ENCODE data around the gene KIAA0319L. TPM values are rescaled to one million over a fixed set of nuclear protein-coding genes. Genes with fewer than 3 reads are reported as not detected.

Gene KIAA0319L
- polyA plus RNA-seq, 2 of the 4 experiments (the other 2 are of a cell fraction), result 18.2 to 36.9 TPM

GRCh38 chr1:35533586-35533985 lies 23.6 kb downstream of the KIAA0319L start:
- DNase-seq (ENCODE audit: low read depth in 1 of 2, low spot score in 1 of 2) (no peak), ATAC-seq (no peak), FAIRE-seq (no peak)
- POLR2A ChIA-PET, result no interaction called here
- Histone ChIP-seq H3K4me2 (no peak overlapping the region), H3K27ac (no peak overlapping the region), H3K4me1 (no peaks in the 10 kb centered on the region), H3K9me3 (peaks cover 26% of the 10 kb centered on the region), H3K4me3 (no peak overlapping the region)
- 88% methylated on average over 1 of the region's 1 CpG for WGBS (ENCODE audit: missing lambda C conversion rate)
- CTCF ChIA-PET, result interaction anchor here (1.5 to 1.8 kb wide), 2 partner anchors 12 to 31 kb away, joined by 6 to 8 read pairs; no protein-coding TSS in a partner anchor
- no peak for TF ChIP-seq EHMT2 (IDR thresholded peaks at IDR 0.05; ENCODE audit: low read depth)
- TF ChIP-seq ZNF302 (CRISPR knock-in tag; IDR thresholded peaks at IDR 0.05), result no peak
- TF ChIP-seq ATOH8 (CRISPR knock-in tag; IDR thresholded peaks at IDR 0.05; ENCODE audit: low read depth), result no peak
- no peak for TF ChIP-seq HES2 (IDR thresholded peaks at IDR 0.05)
- no peak for TF ChIP-seq HMGXB4 (CRISPR knock-in tag; IDR thresholded peaks at IDR 0.05; ENCODE audit: borderline replicate concordance)

GRCh38 chr1:35532497-35533223 lies 24.5 kb downstream of the KIAA0319L start:
- no peak overlapping the region for H3K27ac ChIP-seq
- TF ChIP-seq ESRRA (IDR thresholded peaks at IDR 0.05; ENCODE audit: borderline replicate concordance, low read length) (no peak), HMGXB4 (CRISPR knock-in tag; IDR thresholded peaks at IDR 0.05; ENCODE audit: borderline replicate concordance) (no peak), CEBPB (IDR thresholded peaks at IDR 0.05) (no peak), RNF2 (IDR thresholded peaks at IDR 0.05; ENCODE audit: borderline replicate concordance, low read depth) (no peak), EP300 (IDR thresholded peaks at IDR 0.05) (no peak), SREBF2 (IDR thresholded peaks at IDR 0.05) (no peak), POLR2AphosphoS2 (conservative IDR thresholded peaks at IDR 0.05; ENCODE audit: low read length) (no peak), RARB (CRISPR knock-in tag; IDR thresholded peaks at IDR 0.05) (no peak), CTCF (IDR thresholded peaks at IDR 0.05) (no peak), TFCP2L1 (CRISPR knock-in tag; IDR thresholded peaks at IDR 0.05) (no peak), GATA3 (IDR thresholded peaks at IDR 0.05; ENCODE audit: borderline replicate concordance) (no peak)
- H3K4me2 ChIP-seq, result no peak overlapping the region
- no peaks in the 10 kb centered on the region for H3K4me1 ChIP-seq
- POLR2A ChIA-PET, result no interaction called here
- WGBS (ENCODE audit: missing lambda C conversion rate), result 95% methylated on average over 1 of the region's 1 CpG
- no peak for FAIRE-seq
- ATAC-seq, result no peak
- H3K4me3 ChIP-seq, result no peak overlapping the region
- no peak for DNase-seq (ENCODE audit: low read depth in 1 of 2, low spot score in 1 of 2)
- CTCF ChIA-PET, result interaction anchor here (1.5 to 1.8 kb wide), 2 partner anchors 13 to 32 kb away, joined by 6 to 8 read pairs; no protein-coding TSS in a partner anchor
- H3K9me3 ChIP-seq, result peaks cover 26% of the 10 kb centered on the region
